ENCODE results near the gene CCDC77.
"Not testable (repeated sequence)": the region's sequence is repeated elsewhere in the genome, so short reads cannot be mapped to it uniquely, and the experiment has no call there.

Gene CCDC77

DNA sequence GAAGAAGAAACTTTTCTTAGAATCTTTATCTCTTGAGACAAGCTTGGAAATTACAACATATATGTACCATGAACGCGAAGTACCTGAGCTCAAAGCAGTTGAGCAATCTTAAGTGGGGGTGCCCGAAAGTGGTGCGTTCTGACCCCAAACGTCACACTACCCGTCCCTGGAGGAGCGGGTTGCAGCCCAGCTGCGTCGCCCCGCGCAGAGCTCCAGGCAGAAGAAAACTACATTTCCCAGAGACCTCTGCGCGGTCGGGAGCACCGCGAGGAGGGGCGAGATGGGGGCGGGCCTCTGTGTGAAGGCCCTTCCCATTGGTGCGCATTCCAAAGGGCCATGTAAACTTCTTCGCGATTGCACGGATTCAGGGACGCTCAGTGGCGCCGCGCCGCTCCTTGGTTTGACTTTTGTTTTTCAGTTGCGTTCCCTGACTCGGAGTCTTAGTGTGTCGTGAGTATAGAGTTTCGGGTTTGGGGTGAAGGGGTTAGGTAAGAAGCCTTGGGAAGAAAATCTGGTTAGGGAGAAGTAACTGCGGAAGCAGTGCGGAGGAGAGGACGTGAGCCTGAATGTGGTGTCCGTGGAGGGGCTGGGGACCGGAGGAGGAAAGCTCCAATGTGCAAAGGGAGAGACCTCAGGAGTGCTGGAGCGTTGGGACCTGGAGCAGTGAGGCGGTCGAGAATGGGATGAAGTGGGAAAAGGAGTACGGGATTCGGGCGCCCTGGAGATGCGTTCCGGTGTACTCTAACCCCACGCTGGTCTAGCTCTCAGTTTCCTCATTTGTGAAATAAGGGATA lies at the start of gene CCDC77:
Gene CCDC77, plus strand, starts transcription at position 410 of the 794 bp plus-strand sequence. CDS start 7,740 bp downstream, outside the sequence.
- no peak for DNase-seq

DNA sequence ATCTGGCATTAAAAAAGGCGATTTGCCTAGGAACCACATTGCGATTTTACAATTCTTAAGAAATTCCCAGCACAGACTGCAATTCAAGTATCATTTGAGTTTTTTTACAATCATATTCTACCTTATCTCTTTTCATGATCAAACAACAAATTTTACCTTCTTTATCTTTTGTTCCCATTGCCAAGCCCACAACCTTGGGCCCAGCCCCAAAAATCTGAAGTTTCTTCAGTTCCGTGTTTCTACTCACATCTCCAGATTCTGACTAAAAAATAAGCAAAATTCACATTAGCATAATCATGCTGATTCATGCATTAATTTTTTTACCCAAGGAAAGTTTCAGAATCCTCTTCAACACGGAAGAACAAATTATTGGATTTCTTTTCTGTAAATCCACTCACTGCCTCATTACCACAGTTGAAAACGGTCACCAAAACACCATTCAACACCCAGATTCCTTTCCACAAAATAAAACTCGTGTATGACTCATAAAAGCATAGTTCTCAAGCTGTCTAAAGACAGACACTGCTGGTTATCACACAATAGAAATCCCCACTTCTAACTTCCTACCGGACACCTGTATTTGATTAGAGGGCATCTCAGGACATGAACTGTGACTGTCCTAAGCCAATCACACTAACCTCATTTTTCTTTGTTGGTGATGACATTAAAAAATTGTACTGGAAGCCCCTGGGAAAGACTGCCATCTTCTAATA lies 45.0 kb upstream of the CCDC77 start:
- DNase-seq, result no peak

DNA sequence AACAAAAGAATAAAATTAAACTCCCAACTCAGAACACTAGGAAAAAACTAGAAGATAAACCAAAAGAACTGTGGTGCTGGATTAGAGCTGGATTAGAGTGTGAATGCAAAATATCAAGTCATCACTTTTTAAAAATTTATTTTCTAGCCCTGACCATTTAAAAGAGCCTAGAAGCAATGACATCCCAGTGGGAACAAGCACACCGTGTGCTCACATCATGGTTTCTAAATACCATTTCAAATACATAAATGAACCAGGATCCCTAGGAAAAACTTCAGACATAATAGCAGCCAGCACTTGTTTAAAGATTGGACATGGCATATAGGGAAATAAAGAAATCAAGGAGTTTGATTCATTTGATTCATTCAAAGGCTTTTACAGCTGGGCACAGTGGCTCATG lies 42.4 kb upstream of the CCDC77 start:
- DNase-seq, result no peak

DNA sequence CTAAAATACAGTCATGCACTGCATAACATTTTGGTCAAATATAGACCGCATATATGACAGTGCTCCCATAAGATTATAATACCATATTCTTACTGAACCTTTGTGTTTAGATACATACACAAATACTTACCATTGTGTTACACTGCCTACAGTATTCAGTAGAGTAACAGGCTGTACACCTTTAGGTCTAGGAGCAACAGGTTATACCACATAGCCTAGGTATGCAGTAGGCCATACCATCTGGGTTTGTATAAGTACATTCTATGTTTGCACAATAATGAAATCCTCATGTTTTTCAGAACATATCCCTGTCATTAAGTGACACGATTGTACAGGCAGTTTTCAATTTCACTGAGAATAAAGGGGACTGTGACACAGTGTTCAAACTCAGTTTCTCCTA lies 34.6 kb upstream of the CCDC77 start:
- no peak for DNase-seq

DNA sequence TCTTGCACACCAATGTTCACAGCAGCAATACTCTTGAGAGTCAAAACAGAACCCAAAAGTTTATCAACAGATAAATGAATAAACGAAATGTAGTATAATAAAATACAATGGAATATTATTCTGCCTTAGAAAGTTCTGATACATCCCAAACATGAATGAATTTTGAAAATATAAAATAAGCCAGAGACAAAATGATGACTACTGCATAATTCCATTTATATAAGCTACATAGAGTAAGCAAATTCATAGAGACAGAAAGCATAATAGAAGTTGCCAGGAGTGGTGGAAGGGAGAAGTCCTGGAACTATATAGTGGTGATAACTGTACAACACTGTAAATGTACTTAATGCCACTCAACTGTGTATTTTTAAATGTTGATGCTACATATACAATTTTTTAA lies 33.5 kb upstream of the CCDC77 start:
- no peak for DNase-seq

DNA sequence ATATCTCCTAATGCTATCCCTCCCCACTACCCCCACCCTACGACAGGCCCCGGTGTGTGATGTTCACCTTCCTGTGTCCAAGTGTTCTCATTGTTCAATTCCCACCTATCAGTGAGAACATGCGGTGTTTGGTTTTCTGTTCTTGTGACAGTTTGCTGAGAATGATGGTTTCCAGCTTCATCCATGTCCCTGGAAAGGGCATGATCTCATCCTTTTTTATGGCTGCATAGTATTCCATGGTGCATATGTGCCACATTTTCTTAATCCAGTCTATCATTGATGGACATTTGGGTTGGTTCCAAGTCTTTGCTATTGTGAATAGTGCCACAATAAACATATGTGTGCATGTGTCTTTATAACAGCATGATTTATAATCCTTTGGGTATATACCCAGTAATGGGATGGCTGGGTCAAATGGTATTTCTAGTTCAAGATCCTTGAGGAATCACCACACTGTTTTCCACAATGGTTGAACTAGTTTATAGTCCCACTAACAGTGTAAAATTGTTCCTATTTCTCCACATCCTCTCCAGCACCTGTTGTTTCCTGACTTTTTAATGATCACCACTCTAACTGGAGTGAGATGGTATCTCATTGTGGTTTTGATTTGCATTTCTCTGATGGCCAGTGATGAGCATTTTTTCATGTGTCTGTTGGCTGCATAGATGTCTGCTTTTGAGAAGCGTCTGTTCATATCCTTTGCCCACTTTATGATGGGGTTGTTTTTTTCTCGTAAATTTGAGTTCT lies 30.5 kb upstream of the CCDC77 start:
- DNase-seq, result not testable (repeated sequence)

DNA sequence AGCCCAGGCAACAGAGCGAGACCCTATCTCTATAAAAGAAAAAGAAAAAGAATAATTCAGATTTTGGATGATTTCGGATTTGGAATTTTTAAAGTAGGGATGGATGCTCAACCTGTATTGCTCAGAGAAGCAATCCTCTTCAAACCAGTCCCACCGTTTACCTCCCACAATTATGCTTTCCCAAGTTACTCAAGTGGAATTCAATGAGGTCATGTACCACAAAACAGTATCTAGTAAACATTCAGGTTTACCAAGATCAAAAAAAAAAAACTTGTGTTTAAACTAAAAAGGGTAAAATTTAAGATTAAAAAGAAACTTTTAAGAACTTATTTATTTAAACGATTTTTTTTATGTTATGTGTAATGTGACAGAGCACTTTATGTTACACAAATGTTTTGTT lies 14.8 kb upstream of the CCDC77 start:
- DNase-seq, result no peak

DNA sequence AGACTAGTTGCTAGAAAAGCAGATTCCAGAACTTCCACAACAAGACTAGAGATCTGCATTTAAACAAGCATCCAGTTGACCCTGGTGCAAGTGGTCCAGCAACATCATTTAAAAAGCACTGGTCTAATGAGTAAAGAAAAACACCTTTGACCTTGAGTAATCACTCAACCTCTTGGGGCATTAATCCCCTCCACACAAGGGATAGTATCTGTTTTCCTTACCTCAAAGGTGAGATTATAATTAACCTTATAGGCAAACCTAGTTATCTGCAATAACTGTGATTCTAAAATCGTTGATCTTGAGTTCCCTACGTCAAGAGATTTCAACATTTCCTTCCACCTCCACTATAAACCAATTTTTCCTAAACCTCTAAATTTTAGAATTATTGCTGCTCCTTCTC lies 13.4 kb upstream of the CCDC77 start:
- DNase-seq, result no peak

DNA sequence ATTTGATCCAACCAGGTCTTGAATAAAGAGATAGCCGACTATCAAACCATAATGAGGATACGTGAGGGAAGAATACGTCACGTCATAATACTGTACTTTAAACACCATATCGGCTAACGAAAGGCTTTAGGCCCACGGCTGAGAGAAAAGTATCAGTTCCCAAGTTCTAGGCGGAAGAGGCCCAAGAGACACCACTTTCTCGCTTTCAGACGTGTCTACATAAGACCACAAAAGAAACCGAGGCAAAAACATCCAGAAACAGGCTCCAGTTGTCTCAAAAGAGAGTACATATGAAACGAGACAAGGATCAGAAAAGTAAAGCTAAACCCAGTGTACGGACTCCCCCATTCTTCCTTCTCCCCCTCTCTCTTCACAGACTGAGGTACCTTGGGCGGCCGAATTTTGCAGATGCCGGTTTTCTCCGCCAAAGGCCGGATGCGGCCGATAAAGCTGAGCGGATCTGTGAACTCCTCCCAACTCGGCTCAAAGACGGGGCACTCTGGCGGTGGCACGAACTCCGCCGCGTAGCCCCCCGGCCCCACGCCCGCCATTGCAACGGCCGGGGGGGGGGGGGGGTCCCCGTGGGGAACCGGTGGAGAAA lies 12.8 kb upstream of the CCDC77 start:
- no peak for DNase-seq

DNA sequence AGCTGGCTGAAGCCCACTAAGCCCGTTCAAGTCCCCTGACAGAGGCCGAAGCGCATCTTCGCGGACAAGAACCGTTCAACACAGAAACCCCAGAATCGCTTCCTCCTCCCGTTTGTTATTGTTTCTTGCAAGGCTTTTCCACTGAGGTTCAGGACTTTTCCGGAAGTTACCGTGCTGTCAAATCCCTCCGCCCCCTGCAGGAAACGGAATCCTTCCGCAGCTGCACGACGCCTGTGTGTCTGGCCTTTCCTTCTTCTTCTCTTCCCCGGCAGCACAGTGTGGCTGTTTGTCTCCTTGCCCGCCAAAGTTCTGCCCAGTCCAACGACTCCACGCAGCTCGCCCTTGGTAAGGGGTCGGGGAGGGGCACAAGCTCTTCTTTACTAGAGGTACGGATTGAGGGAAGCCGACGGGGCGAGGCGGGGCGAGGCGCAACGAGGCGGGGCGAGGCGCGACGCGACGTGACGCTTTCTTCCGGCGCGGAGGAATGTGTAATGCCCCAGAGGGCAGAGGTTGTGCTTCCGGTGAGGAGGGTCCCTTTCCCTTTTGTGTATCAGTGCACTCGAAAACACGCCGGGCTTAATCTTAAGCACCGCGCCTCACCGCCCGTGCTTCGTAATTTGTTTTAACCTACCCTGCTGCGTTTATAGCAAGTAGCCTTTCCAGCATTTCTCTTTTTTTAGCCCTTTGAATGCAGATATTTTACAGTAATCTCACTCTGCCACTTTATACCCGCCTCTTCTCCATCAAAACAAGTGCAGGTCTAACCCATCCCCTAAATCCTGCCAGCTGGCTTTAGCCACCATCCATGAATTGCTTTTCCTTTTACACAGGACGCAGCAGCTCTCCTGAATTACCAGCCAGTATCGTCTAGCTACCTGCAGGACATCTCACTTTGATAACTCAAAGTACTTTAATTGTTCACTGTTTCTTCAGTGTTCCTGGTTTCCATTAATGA lies 12.0 kb upstream of the CCDC77 start, which contains the start of gene KDM5A:
Gene KDM5A, minus strand, starts transcription at position 179 of the 955 bp plus-strand sequence. CDS start 229 bp downstream, outside the sequence.
- no peak for DNase-seq

DNA sequence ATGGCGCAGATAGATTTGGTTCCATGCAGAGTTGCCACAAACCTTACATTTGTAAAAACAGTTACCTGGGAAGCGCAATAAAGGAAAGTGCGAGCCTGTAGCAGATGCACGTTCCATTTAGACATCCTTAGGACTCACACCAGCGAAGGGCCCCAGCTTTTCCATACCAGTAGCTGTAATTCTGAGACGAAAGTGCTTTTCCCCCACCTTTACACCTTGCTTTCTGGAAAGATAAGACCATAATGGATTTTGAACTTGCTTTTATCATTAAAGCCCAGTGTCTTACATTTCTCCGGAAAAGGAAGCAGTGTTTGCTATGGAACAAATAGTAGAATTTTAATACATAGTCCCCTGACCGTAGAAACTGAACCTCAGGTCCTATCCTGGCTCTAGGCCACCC lies 616 bp upstream of the CCDC77 start:
- no peak for DNase-seq

DNA sequence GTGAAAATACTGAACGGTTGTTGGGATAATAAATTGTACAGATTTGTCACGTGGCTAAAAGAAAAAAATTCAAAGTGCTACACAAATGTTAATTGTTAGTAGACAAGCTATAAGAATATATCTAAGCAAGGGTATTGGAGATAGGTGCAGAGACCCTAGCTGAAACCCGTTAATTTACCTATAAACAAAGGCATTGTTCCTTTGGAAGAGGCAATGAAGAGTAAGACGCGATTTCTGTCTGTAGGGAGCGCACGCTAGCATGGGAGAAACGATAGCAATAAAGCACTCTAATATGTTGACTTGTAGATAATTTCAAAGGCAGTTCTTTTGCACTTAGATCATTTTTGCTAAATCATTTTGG lies 565 bp downstream of the CCDC77 start:
- DNase-seq, result no peak

DNA sequence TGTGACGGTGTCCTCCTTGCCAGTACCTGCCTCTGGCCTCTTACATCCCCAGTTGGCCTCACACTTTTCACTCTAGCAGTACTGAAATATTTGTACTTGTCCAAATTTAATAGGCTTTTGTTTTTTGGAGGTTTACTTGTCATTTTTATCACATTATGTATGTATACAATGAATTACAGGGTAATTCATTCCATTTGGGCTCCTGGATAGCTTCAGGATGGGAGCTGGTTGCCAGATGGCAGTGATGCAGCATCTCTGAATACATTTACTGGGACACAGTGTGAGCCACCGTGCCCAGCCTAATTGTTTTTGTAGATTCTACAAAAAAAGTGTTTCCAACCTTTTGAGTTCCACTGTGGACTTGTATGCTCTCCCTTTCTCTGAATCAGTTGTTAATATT lies 13.4 kb downstream of the CCDC77 start:
- no peak for DNase-seq

DNA sequence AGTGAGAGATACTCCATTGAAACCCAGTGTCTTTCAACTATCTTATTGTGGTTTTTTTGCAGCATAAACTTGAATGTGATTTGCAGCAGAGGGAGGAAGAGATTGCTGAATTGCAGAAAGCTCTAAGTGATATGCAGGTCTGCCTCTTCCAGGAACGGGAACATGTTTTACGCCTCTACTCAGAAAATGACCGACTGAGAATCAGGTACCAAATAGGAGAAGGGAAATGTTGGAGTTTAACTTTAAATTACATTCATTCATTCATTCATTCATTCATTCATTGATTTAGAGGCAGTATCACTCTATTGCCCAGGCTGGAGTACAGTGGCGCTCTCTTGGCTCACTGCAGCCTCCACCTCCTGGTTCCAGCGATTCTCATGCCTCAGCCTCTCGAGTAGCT lies 17.0 kb downstream of the CCDC77 start:
- DNase-seq, result no peak

DNA sequence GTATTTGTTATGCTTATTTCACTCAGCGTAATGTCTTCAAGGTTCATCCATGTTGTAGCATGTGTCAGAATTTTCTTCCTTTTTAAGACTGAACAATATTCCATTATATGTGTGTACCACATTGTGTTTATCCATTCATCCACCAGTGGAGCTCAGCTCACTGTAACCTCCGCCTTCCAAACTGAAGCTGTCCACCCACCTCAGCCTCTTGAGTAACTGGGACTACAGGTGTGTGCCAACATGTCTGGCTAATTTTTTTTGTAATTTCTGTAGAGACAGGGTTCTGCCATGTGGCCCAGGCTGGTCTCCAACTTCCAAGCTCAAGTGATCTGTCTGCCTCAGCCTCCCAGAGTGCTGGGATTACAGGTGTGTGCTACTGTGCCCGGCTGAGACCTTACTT lies 21.1 kb downstream of the CCDC77 start:
- no peak for DNase-seq

DNA sequence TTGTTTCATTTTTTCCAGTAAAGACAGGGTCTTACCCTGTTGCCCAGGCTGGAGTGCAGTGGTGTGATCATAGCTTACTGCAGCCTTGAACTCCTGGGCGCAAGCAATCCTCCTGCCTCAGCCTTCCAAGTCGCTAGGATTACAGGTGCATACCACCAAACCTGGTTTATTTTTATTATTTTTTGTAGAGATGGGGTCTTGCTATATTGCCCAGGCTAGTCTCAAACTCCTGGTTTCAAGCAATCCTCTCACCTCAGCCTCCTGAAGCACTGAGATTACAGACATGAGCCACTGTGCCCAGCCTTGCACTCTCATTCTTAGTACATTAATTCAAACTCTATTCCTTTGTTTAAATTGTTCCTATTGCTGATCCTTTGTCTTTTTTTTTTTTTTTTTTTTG lies 34.3 kb downstream of the CCDC77 start:
- not testable (repeated sequence) for DNase-seq

DNA sequence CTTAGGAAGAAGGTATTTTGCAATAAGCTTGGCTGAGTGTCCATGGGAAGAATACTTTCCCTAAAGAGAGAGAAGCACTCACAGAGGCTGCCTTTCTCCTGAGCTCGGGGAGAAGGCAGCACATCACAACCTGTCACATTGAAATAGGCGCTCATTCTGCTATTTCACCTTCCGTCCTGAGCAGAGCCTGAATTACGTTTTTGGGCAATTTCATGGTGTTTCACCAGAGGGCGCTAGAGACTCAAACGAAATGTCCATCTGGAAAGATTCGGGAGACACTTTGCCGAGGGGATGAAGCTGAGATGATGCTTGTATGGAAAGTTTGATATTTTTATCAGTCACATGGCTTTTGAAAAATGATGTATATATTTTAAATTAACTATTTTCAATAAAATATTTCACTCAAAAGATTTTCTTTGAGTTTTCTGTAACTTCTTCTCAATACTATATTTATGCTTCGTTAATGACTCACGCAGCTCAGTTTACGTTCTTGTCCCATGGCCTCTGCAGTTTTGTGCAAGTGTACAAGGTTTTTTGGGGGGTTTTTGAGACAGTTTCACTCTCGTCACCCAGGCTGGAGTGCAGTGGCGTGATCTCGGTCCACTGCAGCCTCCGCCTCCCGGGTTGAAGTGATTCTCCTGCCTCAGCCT lies 40.9 kb downstream of the CCDC77 start:
- DNase-seq, result peak; percentile 7

DNA sequence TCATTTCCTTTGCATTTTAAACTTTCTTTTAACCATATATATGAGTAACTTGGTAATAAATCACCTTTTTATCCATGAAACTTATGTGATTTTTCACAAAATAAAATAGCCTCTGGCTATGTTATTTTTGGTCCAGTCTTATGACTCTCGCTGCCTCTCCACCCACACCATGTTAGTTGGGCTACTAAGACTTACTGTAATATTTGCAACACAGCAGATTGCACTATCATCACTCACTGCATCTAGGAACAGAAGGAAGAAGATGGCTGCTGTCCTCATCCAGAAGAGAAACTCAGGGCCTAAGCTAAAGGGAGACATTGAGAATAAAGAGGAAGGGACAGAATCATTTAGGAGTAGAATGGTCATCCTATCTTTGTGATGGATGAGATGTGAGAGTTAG lies 45.7 kb downstream of the CCDC77 start:
- no peak for DNase-seq

DNA sequence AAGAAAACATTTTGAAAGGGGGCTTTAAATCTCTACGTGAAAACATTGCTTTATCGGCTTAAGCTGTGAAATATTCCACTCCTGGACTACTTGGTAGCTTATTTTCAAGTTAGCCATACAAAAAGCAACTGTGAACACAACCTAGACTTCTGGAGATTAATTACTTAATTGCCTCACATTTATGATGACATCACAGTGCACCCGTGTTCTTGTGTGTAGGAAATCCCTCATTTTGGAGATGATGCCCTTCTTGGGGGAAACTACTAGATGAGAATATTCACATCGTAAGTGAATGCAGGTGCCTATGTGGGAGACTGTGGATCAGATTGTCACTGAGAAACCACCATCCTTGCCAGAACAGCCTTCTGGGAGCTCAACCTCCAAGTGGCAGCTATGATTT lies 47.8 kb downstream of the CCDC77 start:
- DNase-seq, result no peak

DNA sequence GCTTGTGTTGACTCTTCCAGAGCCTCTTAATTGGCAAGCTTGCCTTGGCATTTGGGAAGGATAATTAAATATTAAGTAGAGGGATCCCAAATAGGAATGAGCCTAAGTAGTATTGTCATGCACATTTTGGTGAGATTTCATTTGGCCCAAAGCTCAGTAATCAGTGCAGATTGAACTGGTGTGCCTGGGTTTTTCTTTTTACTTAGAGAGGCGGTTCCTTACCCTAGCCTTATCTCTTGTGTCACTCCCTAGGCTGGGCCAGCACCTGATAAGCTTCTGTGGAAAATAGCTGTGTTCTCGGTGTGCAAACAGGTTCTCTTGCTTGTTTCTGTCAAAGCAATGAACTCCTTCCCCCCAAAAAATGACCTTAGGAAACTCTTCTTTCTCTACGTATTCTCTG lies 49.0 kb downstream of the CCDC77 start:
- no peak for DNase-seq

DNA sequence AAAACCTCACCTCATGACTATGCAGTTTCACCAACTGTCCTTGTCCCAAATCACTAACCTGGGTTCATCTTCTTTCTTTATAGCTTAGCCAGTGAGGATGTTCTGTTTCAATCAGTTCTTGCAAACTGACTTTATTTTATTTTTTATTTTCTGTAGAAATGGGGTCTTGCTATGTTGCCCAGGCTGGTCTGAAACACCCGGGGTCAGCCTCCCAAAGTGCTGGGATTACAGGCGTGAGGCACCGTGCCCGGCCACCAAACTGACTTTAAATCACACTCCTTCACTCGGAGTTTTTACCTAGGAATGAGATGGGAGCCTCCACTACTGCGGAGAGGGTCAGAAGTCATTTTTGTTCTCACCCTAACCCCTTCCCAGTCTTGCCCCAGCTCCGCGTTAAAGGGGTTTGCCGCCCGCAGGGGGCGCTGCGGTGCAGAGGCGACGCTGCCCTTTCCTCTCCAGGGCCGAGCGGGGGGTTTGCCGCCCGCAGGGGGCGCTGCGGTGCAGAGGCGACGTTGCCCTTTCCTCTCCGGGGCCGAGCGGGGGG lies 51.3 kb downstream of the CCDC77 start:
- DNase-seq, result no peak

Measured in COR-L47 (cell line).